Smooth muscle cell of the brain vasculature (primary cell): Measurements from ENCODE around the gene AOX1.
A peak's percentile ranks its signal among the peaks of the same experiment; 100 is the strongest.
"Not testable (repeated sequence)": the region's sequence is repeated elsewhere in the genome, so short reads cannot be mapped to it uniquely, and the experiment has no call there.

Experiments
- DNase-seq: peaks from one replicate; pipeline ENCODE4 v3.0.0-alpha.2; 2012; ENCODE audit warnings: low read depth, low spot score

Gene AOX1

GRCh38 chr2:200602584-200602983 lies 16.8 kb downstream of the AOX1 start:
- no peak for DNase-seq

GRCh38 chr2:200603972-200604371 lies 18.2 kb downstream of the AOX1 start:
- no peak for DNase-seq

- no peak for DNase-seq
Measured at GRCh38 chr2:200604571-200605255, 18.9 kb downstream of the AOX1 start.

GRCh38 chr2:200608341-200609027 lies 22.7 kb downstream of the AOX1 start:
- DNase-seq, result no peak

GRCh38 chr2:200609028-200609614 lies 23.3 kb downstream of the AOX1 start:
- no peak for DNase-seq

GRCh38 chr2:200610217-200610616 lies 24.4 kb downstream of the AOX1 start:
- not testable (repeated sequence) for DNase-seq

GRCh38 chr2:200613692-200614091 lies 27.9 kb downstream of the AOX1 start:
- DNase-seq, result no peak

- DNase-seq, result no peak
Measured at GRCh38 chr2:200614249-200614648, 28.4 kb downstream of the AOX1 start.

- no peak for DNase-seq
Measured at GRCh38 chr2:200615247-200615646, 29.4 kb downstream of the AOX1 start.

- no peak for DNase-seq
Measured at GRCh38 chr2:200616193-200616592, 30.4 kb downstream of the AOX1 start.

GRCh38 chr2:200616656-200617055 lies 30.8 kb downstream of the AOX1 start:
- DNase-seq, result no peak

GRCh38 chr2:200617156-200618053 lies 31.6 kb downstream of the AOX1 start:
- no peak for DNase-seq

GRCh38 chr2:200618054-200618419 lies 32.2 kb downstream of the AOX1 start:
- no peak for DNase-seq

- DNase-seq, result peak; percentile 56
Measured at GRCh38 chr2:200618590-200619021, 32.8 kb downstream of the AOX1 start.

- DNase-seq, result no peak
Measured at GRCh38 chr2:200619279-200619678, 33.5 kb downstream of the AOX1 start.

GRCh38 chr2:200620606-200621390 lies 35.0 kb downstream of the AOX1 start:
- DNase-seq, result no peak

GRCh38 chr2:200622106-200622505 lies 36.3 kb downstream of the AOX1 start:
- no peak for DNase-seq

- DNase-seq, result no peak
Measured at GRCh38 chr2:200624026-200624425, 38.2 kb downstream of the AOX1 start.

GRCh38 chr2:200624658-200625057 lies 38.8 kb downstream of the AOX1 start:
- DNase-seq, result no peak

GRCh38 chr2:200625282-200625681 lies 39.5 kb downstream of the AOX1 start:
- no peak for DNase-seq

GRCh38 chr2:200625958-200626363 lies 40.1 kb downstream of the AOX1 start:
- no peak for DNase-seq
